ENCODE data around the gene TXN. TPM values are rescaled to one million over a fixed set of nuclear protein-coding genes. Genes with fewer than 3 reads are reported as not detected.
A peak's percentile ranks its signal among the peaks of the same experiment; 100 is the strongest.

TXN gene
- total and polyA plus RNA-seq, 7 donors, result 38.0 to 366 (median 81.4) TPM

- intact Hi-C loops (cut with DNase I), result no loop called here
- H3K4me3 ChIP-seq, result no peak overlapping the region
- ATAC-seq (no peak), DNase-seq (no peak)
- no peaks in the 10 kb centered on the region for H3K9me3 ChIP-seq
- no peaks in the 10 kb centered on the region for H3K4me1 ChIP-seq
- 93 to 96% (median 95%) methylated on average over 6 of the region's 6 CpGs for WGBS, 3 donors
- H3K27me3 ChIP-seq (ENCODE audit: insufficient read depth in 3 of 3, low read length in 2 of 3), result no peaks in the 10 kb centered on the region
- TF ChIP-seq CTCF (IDR thresholded peaks at IDR 0.05), result no peak
- no peak overlapping the region for H3K27ac ChIP-seq
- H3K36me3 ChIP-seq (ENCODE audit: insufficient read depth in 1 of 2, low read depth in 1 of 2), result peaks cover 7 to 87% of the 10 kb centered on the region in 2 donors
Measured at GRCh38 chr9:110246214-110246613, 10.1 kb downstream of the TXN start.

GRCh38 chr9:110244616-110245015 is 11.7 kb downstream of the TXN start:
- DNase-seq, result no peak
- Histone ChIP-seq H3K27ac (no peak overlapping the region), H3K4me3 (no peak overlapping the region), H3K9me3 (no peaks in the 10 kb centered on the region), H3K36me3 (ENCODE audit: insufficient read depth in 1 of 2, low read depth in 1 of 2) (peaks cover 7 to 72% of the 10 kb centered on the region in 2 donors), H3K4me1 (no peaks in the 10 kb centered on the region), H3K27me3 (ENCODE audit: insufficient read depth in 3 of 3, low read length in 2 of 3) (no peaks in the 10 kb centered on the region)
- TF ChIP-seq CTCF (IDR thresholded peaks at IDR 0.05), result no peak
- intact Hi-C loops (cut with DNase I), result no loop called here
- ATAC-seq, result peak in 2 of 4 donors; percentile 31 to 59
- 43 to 57% (median 47%) methylated on average over 3 of the region's 3 CpGs for WGBS, 3 donors

GRCh38 chr9:110241858-110242321 is 14.4 kb downstream of the TXN start:
- Histone ChIP-seq H3K27me3 (ENCODE audit: insufficient read depth in 3 of 3, low read length in 2 of 3) (no peaks in the 10 kb centered on the region), H3K36me3 (ENCODE audit: insufficient read depth in 1 of 2, low read depth in 1 of 2) (peaks cover 3 to 45% of the 10 kb centered on the region in 2 donors), H3K4me3 (no peak overlapping the region), H3K4me1 (no peaks in the 10 kb centered on the region), H3K9me3 (no peaks in the 10 kb centered on the region), H3K27ac (no peak overlapping the region)
- no peak for TF ChIP-seq CTCF (IDR thresholded peaks at IDR 0.05)
- ATAC-seq, result peak in 2 of 4 donors; percentile 13 to 33
- 64 to 100% (median 97%) methylated on average over 1 of the region's 1 CpG for WGBS, 3 donors
- intact Hi-C loops (cut with DNase I), result no loop called here
- no peak for DNase-seq

DNA sequence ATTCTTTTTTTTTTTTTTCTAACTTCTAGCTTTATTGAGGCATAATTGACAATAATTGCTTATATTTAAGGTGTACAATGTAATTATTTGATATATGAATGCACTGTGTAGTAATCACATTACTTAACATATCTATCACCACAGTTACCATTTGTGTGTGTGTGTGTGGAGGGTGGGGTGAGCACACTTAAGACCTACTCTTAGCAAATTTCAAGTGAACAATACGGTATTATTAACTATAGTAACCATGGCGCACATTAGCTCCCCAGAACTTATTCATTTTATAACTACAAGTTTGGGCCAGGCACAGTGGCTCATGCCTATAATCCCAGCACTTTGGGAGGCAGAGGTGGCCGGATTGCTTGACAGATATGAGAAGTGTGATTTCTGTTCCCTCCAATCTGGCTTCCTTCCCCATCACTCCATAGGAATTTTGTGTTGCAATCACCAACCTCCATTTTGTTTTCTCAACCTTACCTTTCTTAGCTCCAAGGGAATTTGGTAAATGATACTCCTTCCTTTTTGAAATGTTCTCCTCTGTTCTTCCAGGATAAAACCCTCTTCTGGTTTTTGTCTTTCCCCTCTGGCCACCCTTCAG is 14.9 kb downstream of the TXN start:
- no peak for TF ChIP-seq CTCF (IDR thresholded peaks at IDR 0.05)
- WGBS, 3 donors, result 90 to 94% (median 94%) methylated on average over 3 of the region's 3 CpGs
- Histone ChIP-seq H3K27ac (no peak overlapping the region), H3K36me3 (ENCODE audit: insufficient read depth in 1 of 2, low read depth in 1 of 2) (peaks cover 3 to 39% of the 10 kb centered on the region in 2 donors), H3K27me3 (ENCODE audit: insufficient read depth in 3 of 3, low read length in 2 of 3) (no peaks in the 10 kb centered on the region), H3K9me3 (no peaks in the 10 kb centered on the region), H3K4me1 (no peaks in the 10 kb centered on the region), H3K4me3 (no peak overlapping the region)
- DNase-seq (no peak), ATAC-seq (no peak)
- intact Hi-C loops (cut with DNase I), result no loop called here

GRCh38 chr9:110240198-110240597 is 16.1 kb downstream of the TXN start:
- WGBS, 3 donors, result 40 to 43% (median 42%) methylated on average over 1 of the region's 1 CpG
- Histone ChIP-seq H3K36me3 (ENCODE audit: insufficient read depth in 1 of 2, low read depth in 1 of 2) (peaks cover 3 to 30% of the 10 kb centered on the region in 2 donors), H3K27me3 (ENCODE audit: insufficient read depth in 3 of 3, low read length in 2 of 3) (no peaks in the 10 kb centered on the region), H3K27ac (no peak overlapping the region), H3K4me3 (no peak overlapping the region), H3K4me1 (no peaks in the 10 kb centered on the region), H3K9me3 (no peaks in the 10 kb centered on the region)
- no peak for TF ChIP-seq CTCF (IDR thresholded peaks at IDR 0.05)
- ATAC-seq (no peak), DNase-seq (no peak)
- intact Hi-C loops (cut with DNase I), result no loop called here
